Activated CD4-positive, CD25-positive, alpha-beta regulatory T cell treated with anti-CD3 and anti-CD28 coated beads, Interleukin-2, amount 50 U/mL, for 24 hours (primary cell): ENCODE data around the gene SNRPD2.
"Not testable (repeated sequence)": the region's sequence is repeated elsewhere in the genome, so short reads cannot be mapped to it uniquely, and the experiment has no call there.

Experiments used
- ATAC-seq, 2 donors: fragments of 150-1000 bp; cut with Tn5 transposase; one replicate each; pipeline ENCODE4 v1.10.0; 2021; ENCODE audit warnings: mild to moderate bottlenecking in 1 of 2, moderate library complexity in 1 of 2

Gene SNRPD2

GRCh38 chr19:45701676-45702075 lies 9.9 kb upstream of the SNRPD2 start:
- ATAC-seq, result no peak

- no peak for ATAC-seq
Observed at GRCh38 chr19:45693106-45693788, 1.5 kb upstream of the SNRPD2 start.

- ATAC-seq, result peak; percentile 93 to 94
Observed at GRCh38 chr19:45692187-45693105, 693 bp upstream of the SNRPD2 start, which contains the start of gene QPCTL. TSS of gene QPCTL (plus strand) at chr19:45692666. CDS start at chr19:45692704, 38 bp downstream.

- ATAC-seq, result no peak
Observed at GRCh38 chr19:45687599-45687998, 4.2 kb downstream of the SNRPD2 start.

GRCh38 chr19:45685045-45685444 lies 6.7 kb downstream of the SNRPD2 start:
- not testable (repeated sequence) for ATAC-seq

- no peak for ATAC-seq
Observed at GRCh38 chr19:45682908-45683307, 8.8 kb downstream of the SNRPD2 start.

GRCh38 chr19:45682117-45682516 lies 9.6 kb downstream of the SNRPD2 start:
- ATAC-seq, result no peak

GRCh38 chr19:45681391-45682015 lies 10.2 kb downstream of the SNRPD2 start:
- ATAC-seq, result peak; percentile 79 to 81

GRCh38 chr19:45677351-45678230 lies 14.2 kb downstream of the SNRPD2 start:
- peak; percentile 61 to 66 for ATAC-seq

- ATAC-seq, result peak; percentile 55 to 57
Observed at GRCh38 chr19:45676851-45677263, 14.9 kb downstream of the SNRPD2 start.

GRCh38 chr19:45674946-45675345 lies 16.8 kb downstream of the SNRPD2 start:
- ATAC-seq, result no peak

GRCh38 chr19:45670670-45671453 lies 20.9 kb downstream of the SNRPD2 start:
- ATAC-seq, result no peak

GRCh38 chr19:45668342-45668871 lies 23.3 kb downstream of the SNRPD2 start:
- ATAC-seq, result no peak

GRCh38 chr19:45667620-45668341 lies 24.0 kb downstream of the SNRPD2 start, which contains the start of gene GIPR:
TSS of gene GIPR (plus strand) at chr19:45668221. CDS start at chr19:45669521, 1,300 bp downstream.
- peak; percentile 97 to 98 for ATAC-seq

- ATAC-seq, result no peak
Observed at GRCh38 chr19:45664575-45664974, 27.2 kb downstream of the SNRPD2 start.

- ATAC-seq, result no peak
Observed at GRCh38 chr19:45663800-45664199, 28.0 kb downstream of the SNRPD2 start.

GRCh38 chr19:45660636-45661035 lies 31.1 kb downstream of the SNRPD2 start:
- ATAC-seq, result no peak

- ATAC-seq, result no peak
Observed at GRCh38 chr19:45659096-45659729, 32.5 kb downstream of the SNRPD2 start.

- ATAC-seq, result no peak
Observed at GRCh38 chr19:45657520-45658167, 34.1 kb downstream of the SNRPD2 start.
